Liver (tissue), 9 donors: ENCODE results near the gene THOC1. TPM values are rescaled to one million over a fixed set of nuclear protein-coding genes. Genes with fewer than 3 reads are reported as not detected.

Experiments used
- DNase-seq: peaks from one replicate; pipeline ENCODE4 v3.0.0-alpha.2; 2017; ENCODE audit warnings: low spot score
- H3K27ac ChIP-seq, 2 donors: one replicate each; pipeline ENCODE4 v1.7.0; 2013; ENCODE audit warnings: inconsistent platforms in 2 of 2, low read length in 2 of 2, control low read depth in 1 of 2, low read depth in 1 of 2, mild to moderate bottlenecking in 1 of 2
- H3K27me3 ChIP-seq, 4 donors: one replicate each; pipeline versions ENCODE4 v1.6.1 to v1.7.0; 2013; ENCODE audit warnings: low read length in 3 of 4, inconsistent platforms in 1 of 4, mild to moderate bottlenecking in 1 of 4, moderate library complexity in 1 of 4; ENCODE audit not compliant: control insufficient read depth in 4 of 4, insufficient read depth in 4 of 4
- H3K36me3 ChIP-seq, 4 donors: one replicate each; pipeline versions ENCODE4 v1.6.1 to v1.7.0; 2013; ENCODE audit warnings: low read length in 3 of 4, mild to moderate bottlenecking in 3 of 4, low read depth in 1 of 4, moderate library complexity in 1 of 4; ENCODE audit not compliant: control insufficient read depth in 4 of 4, insufficient read depth in 3 of 4
- H3K4me1 ChIP-seq, 4 donors: one replicate each; pipeline versions ENCODE4 v1.6.1 to v1.7.0; 2013; ENCODE audit warnings: low read length in 3 of 4, mild to moderate bottlenecking in 3 of 4, moderate library complexity in 1 of 4; ENCODE audit not compliant: control insufficient read depth in 4 of 4, insufficient read depth in 4 of 4
- H3K4me3 ChIP-seq, 3 donors: one replicate each; pipeline versions ENCODE4 v1.6.1 to v1.7.0; 2013; ENCODE audit warnings: low read length in 3 of 3, control low read depth in 1 of 3, low read depth in 1 of 3, mild to moderate bottlenecking in 1 of 3
- H3K9ac ChIP-seq, 2 donors: one replicate each; pipeline ENCODE4 v1.7.0; 2013; ENCODE audit warnings: low read length in 2 of 2, mild to moderate bottlenecking in 2 of 2, moderate library complexity in 2 of 2, control low read depth in 1 of 2, low read depth in 1 of 2
- H3K9me3 ChIP-seq, 4 donors: one replicate each; pipeline versions ENCODE4 v1.6.1 to v1.7.0; 2013; ENCODE audit warnings: low read length in 3 of 4; ENCODE audit not compliant: control insufficient read depth in 4 of 4
- CTCF ChIP-seq: fragments of 150-350 bp; IDR thresholded peaks from 2 replicates; pipeline ENCODE4 v1.5.1; 2017; ENCODE audit warnings: improper control_type of control experiment, low read depth, low read length; ENCODE audit not compliant: missing input control
- EGR1 ChIP-seq, 2 donors: IDR thresholded peaks; 2 replicates each; pipeline ENCODE4 v1.6.1; 2016 to 2018; ENCODE audit warnings: antibody characterized with exemption in 2 of 2, low read depth in 2 of 2
- FOXA1 ChIP-seq: IDR thresholded peaks from 2 replicates; pipeline ENCODE4 v1.6.1; 2016; ENCODE audit warnings: antibody characterized with exemption
- FOXA2 ChIP-seq: IDR thresholded peaks from 2 replicates; pipeline ENCODE4 v1.6.1; 2016; ENCODE audit warnings: antibody characterized with exemption
- GABPA ChIP-seq, 2 donors: IDR thresholded peaks in 1 of 2; conservative IDR thresholded peaks in 1 of 2; 2 replicates each; pipeline ENCODE4 v1.6.1; 2016; ENCODE audit warnings: antibody characterized with exemption in 2 of 2, mild to moderate bottlenecking in 1 of 2, moderate library complexity in 1 of 2
- HNF4A ChIP-seq, 2 donors: conservative IDR thresholded peaks; 2 replicates each; pipeline ENCODE4 v1.6.1; 2016; ENCODE audit warnings: antibody characterized with exemption in 2 of 2, mild to moderate bottlenecking in 2 of 2
- HNF4G ChIP-seq: IDR thresholded peaks from 2 replicates; pipeline ENCODE4 v1.6.1; 2016; ENCODE audit warnings: antibody characterized with exemption
- JUND ChIP-seq, 2 donors: IDR thresholded peaks; 2 replicates each; pipeline ENCODE4 v1.6.1; 2016; ENCODE audit warnings: antibody characterized with exemption in 2 of 2
- MAX ChIP-seq: IDR thresholded peaks from 2 replicates; pipeline ENCODE4 v1.6.1; 2016; ENCODE audit warnings: antibody characterized with exemption
- NR2F2 ChIP-seq: IDR thresholded peaks from 2 replicates; pipeline ENCODE4 v1.6.1; 2016; ENCODE audit warnings: antibody characterized with exemption
- RAD21 ChIP-seq, 2 donors: IDR thresholded peaks; 2 replicates each; pipeline ENCODE4 v1.6.1; 2016; ENCODE audit warnings: antibody characterized with exemption in 2 of 2, mild to moderate bottlenecking in 2 of 2
- REST ChIP-seq: IDR thresholded peaks from 2 replicates; pipeline ENCODE4 v1.6.1; 2016; ENCODE audit warnings: antibody characterized with exemption, mild to moderate bottlenecking
- RXRA ChIP-seq, 2 donors: IDR thresholded peaks; 2 replicates each; pipeline ENCODE4 v1.6.1; 2017 to 2018; ENCODE audit warnings: antibody characterized with exemption in 2 of 2, mild to moderate bottlenecking in 1 of 2
- SP1 ChIP-seq: IDR thresholded peaks from 2 replicates; pipeline ENCODE4 v1.6.1; 2018; ENCODE audit warnings: antibody characterized with exemption, mild to moderate bottlenecking
- TAF1 ChIP-seq: conservative IDR thresholded peaks from 2 replicates; pipeline ENCODE4 v1.6.1; 2016; ENCODE audit warnings: antibody characterized with exemption, mild to moderate bottlenecking
- YY1 ChIP-seq: IDR thresholded peaks from 2 replicates; pipeline ENCODE4 v1.6.1; 2016; ENCODE audit warnings: antibody characterized with exemption, mild to moderate bottlenecking
- WGBS: extraction: QIAGEN DNeasy Blood & Tissue Kit; methylation state at CpG from one replicate; pipeline ENCODE4 v1.1.7; 2013; 5-methylcytosine and 5-hydroxymethylcytosine counted together
- polyA plus RNA-seq, 2 donors: library from polyadenylated mRNA; stranded (reverse) in 1 of 2; unstranded in 1 of 2; fragments of 200-250 nt in 1 of 2; fragments of >200 nt in 1 of 2; fragmentation: Nextera tagmentation in 1 of 2; extraction: Ambion mirVana in 1 of 2; gene quantifications; one replicate each; pipeline versions ENCODE4 v1.2.1 to v1.2.3, GENCODE V29; 2013 to 2015
- total RNA-seq, 2 donors: library from RNA; depleted of rRNA; stranded (reverse); fragments of >200 nt; gene quantifications; one replicate each; pipeline ENCODE4 v1.2.3, GENCODE V29; 2014
- TF ChIP-seq, protein P1 (sequence below): IDR thresholded peaks from 2 replicates; pipeline ENCODE4 v1.6.1; 2016; ENCODE audit warnings: antibody characterized with exemption
- TF ChIP-seq, protein P2 (sequence below): IDR thresholded peaks from 2 replicates; pipeline ENCODE4 v1.6.1; 2016; ENCODE audit warnings: antibody characterized with exemption
- donor health status: healthy.
- donor health status: healthy.
- donor health status: healthy.
- donor health status: healthy.
- donor health status: healthy.

Gene THOC1, protein sequence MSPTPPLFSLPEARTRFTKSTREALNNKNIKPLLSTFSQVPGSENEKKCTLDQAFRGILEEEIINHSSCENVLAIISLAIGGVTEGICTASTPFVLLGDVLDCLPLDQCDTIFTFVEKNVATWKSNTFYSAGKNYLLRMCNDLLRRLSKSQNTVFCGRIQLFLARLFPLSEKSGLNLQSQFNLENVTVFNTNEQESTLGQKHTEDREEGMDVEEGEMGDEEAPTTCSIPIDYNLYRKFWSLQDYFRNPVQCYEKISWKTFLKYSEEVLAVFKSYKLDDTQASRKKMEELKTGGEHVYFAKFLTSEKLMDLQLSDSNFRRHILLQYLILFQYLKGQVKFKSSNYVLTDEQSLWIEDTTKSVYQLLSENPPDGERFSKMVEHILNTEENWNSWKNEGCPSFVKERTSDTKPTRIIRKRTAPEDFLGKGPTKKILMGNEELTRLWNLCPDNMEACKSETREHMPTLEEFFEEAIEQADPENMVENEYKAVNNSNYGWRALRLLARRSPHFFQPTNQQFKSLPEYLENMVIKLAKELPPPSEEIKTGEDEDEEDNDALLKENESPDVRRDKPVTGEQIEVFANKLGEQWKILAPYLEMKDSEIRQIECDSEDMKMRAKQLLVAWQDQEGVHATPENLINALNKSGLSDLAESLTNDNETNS
- 10 to 100 TPM; 30.4 to 30.5 TPM for total RNA-seq
- 10 to 100 TPM in 1 of 2 donors, 1 to 10 TPM in 1; 5.2 to 13.5 TPM for polyA plus RNA-seq

GRCh38 chr18:267688-268552 is at the start of gene THOC1:
TSS of gene THOC1 (minus strand) at chr18:268047. CDS start at chr18:268019, 28 bp downstream.
- WGBS: under 1% methylated on average over 69 of the region's 69 CpGs
- H3K9ac ChIP-seq: peak within 1 kb of the TSS; percentile 55 to 91
- peak within 1 kb of the TSS; percentile 83 to 97 for H3K27ac ChIP-seq

More at GRCh38 chr18:267688-268552, at the start of gene THOC1:
- no peaks in the 10 kb centered on the region for H3K27me3 ChIP-seq
- H3K4me1 ChIP-seq: peaks cover 2 to 22% (median 13%) of the 10 kb centered on the region in 4 donors
- DNase-seq: peak; percentile 94
- TF ChIP-seq EGR1 (IDR thresholded peaks at IDR 0.05; ENCODE audit: low read depth in 2 of 2): peak in 1 of 2 donors; percentile 46
- no peak for TF ChIP-seq FOXA2
- peak; percentile 96 for TF ChIP-seq MAX
- TF ChIP-seq HNF4A (conservative IDR thresholded peaks at IDR 0.05): no peak
- TF ChIP-seq, protein P1, sequence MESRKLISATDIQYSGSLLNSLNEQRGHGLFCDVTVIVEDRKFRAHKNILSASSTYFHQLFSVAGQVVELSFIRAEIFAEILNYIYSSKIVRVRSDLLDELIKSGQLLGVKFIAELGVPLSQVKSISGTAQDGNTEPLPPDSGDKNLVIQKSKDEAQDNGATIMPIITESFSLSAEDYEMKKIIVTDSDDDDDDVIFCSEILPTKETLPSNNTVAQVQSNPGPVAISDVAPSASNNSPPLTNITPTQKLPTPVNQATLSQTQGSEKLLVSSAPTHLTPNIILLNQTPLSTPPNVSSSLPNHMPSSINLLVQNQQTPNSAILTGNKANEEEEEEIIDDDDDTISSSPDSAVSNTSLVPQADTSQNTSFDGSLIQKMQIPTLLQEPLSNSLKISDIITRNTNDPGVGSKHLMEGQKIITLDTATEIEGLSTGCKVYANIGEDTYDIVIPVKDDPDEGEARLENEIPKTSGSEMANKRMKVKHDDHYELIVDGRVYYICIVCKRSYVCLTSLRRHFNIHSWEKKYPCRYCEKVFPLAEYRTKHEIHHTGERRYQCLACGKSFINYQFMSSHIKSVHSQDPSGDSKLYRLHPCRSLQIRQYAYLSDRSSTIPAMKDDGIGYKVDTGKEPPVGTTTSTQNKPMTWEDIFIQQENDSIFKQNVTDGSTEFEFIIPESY: peak; percentile 74
- TF ChIP-seq, protein P2, sequence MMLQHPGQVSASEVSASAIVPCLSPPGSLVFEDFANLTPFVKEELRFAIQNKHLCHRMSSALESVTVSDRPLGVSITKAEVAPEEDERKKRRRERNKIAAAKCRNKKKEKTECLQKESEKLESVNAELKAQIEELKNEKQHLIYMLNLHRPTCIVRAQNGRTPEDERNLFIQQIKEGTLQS: no peak
- TF ChIP-seq RAD21 (IDR thresholded peaks at IDR 0.05): peak; percentile 13 to 43
- peak; percentile 87 for TF ChIP-seq TAF1
- peak; percentile 95 for TF ChIP-seq YY1
- no peak for TF ChIP-seq FOXA1
- TF ChIP-seq HNF4G: peak; percentile 7
- TF ChIP-seq JUND (IDR thresholded peaks at IDR 0.05): peak in 1 of 2 donors; percentile 29
- peak; percentile 58 to 69 for TF ChIP-seq RXRA (IDR thresholded peaks at IDR 0.05)
- TF ChIP-seq NR2F2: peak; percentile 26
- TF ChIP-seq GABPA (IDR thresholded peaks at IDR 0.05 in 1 of 2, conservative IDR thresholded peaks at IDR 0.05 in 1 of 2): peak in 1 of 2 donors; percentile 63
- peak; percentile 49 for TF ChIP-seq SP1
- no peak for TF ChIP-seq CTCF
- peak; percentile 72 for TF ChIP-seq REST
- peaks cover 0 to 14% (median 7%) of the 10 kb centered on the region in 4 donors for H3K36me3 ChIP-seq
- no peaks in the 10 kb centered on the region for H3K9me3 ChIP-seq
- H3K4me3 ChIP-seq: peak within 1 kb of the TSS; percentile 77 to 97 (median 85)
